ENCODE data around the gene MBOAT7. TPM values are rescaled to one million over a fixed set of nuclear protein-coding genes. Genes with fewer than 3 reads are reported as not detected.

Gene MBOAT7
- polyA plus RNA-seq, 1 donor (not counting 4 experiments of a cell fraction or from before 2014, with no cell fraction given) = 41.3 TPM

DNA sequence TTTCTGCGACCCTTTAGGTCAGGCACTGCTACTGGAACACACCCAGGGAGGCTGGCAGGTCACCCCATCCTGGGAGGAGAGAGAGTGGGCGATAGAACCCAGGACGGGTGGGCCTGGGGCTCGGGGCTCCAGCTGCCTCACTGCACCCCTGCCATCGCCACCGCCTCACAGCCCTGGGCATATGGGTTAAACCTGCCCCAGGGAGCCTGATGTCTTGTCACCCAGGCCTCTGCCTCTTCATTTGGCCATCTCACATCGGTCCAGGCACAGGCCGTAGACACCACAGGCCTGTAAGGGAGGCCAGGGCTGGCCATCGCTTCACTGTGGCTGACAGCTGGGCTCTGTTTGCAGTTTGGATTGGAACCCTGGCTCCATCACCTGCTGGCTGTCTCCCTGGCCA is 63.7 kb downstream of the MBOAT7 start:
- no peaks in the 10 kb centered on the region for H3K9me3 ChIP-seq (ENCODE audit: control insufficient read depth, low read depth, low read length)
- peaks cover 40 to 57% of the 10 kb centered on the region in 2 experiments for H3K36me3 ChIP-seq (ENCODE audit: control insufficient read depth in 2 of 2, extremely low read depth in 1 of 2, insufficient read depth in 2 of 2, low read length in 2 of 2)
- no peak overlapping the region for H3K27ac ChIP-seq (ENCODE audit: control insufficient read depth, insufficient read depth, low read length)
- no peaks in the 10 kb centered on the region for H4K20me1 ChIP-seq (ENCODE audit: control insufficient read depth, extremely low read depth, insufficient read depth, low read length)
- H3K27me3 ChIP-seq (ENCODE audit: control insufficient read depth, extremely low read depth, insufficient read depth, low read length) = no peaks in the 10 kb centered on the region
- FAIRE-seq (no peak), DNase-seq (ENCODE audit: low read depth, low spot score) (no peak)
- H3K9ac ChIP-seq (ENCODE audit: control insufficient read depth, extremely low read depth, insufficient read depth, low read length) = no peak overlapping the region
- no peaks in the 10 kb centered on the region for H3K9me1 ChIP-seq (ENCODE audit: control insufficient read depth, extremely low read depth, insufficient read depth, low read length)
- H3K4me2 ChIP-seq (ENCODE audit: control insufficient read depth, extremely low read depth, insufficient read depth, low read depth, low read length) = no peak overlapping the region
- no peaks in the 10 kb centered on the region for H3K79me2 ChIP-seq (ENCODE audit: control insufficient read depth, insufficient read depth, low read length)
- TF ChIP-seq, protein P1, sequence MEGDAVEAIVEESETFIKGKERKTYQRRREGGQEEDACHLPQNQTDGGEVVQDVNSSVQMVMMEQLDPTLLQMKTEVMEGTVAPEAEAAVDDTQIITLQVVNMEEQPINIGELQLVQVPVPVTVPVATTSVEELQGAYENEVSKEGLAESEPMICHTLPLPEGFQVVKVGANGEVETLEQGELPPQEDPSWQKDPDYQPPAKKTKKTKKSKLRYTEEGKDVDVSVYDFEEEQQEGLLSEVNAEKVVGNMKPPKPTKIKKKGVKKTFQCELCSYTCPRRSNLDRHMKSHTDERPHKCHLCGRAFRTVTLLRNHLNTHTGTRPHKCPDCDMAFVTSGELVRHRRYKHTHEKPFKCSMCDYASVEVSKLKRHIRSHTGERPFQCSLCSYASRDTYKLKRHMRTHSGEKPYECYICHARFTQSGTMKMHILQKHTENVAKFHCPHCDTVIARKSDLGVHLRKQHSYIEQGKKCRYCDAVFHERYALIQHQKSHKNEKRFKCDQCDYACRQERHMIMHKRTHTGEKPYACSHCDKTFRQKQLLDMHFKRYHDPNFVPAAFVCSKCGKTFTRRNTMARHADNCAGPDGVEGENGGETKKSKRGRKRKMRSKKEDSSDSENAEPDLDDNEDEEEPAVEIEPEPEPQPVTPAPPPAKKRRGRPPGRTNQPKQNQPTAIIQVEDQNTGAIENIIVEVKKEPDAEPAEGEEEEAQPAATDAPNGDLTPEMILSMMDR (optimal IDR thresholded peaks at IDR 0.05 in 1 of 3, IDR thresholded peaks at IDR 0.05 in 1 of 3, conservative IDR thresholded peaks at IDR 0.05 in 1 of 3; ENCODE audit: extremely low read depth in 1 of 3, insufficient read depth in 2 of 3, low read length in 3 of 3) = no peak
- TF ChIP-seq EZH2 (IDR thresholded peaks at IDR 0.05; ENCODE audit: low read length) = no peak
- dilution Hi-C loops (cut with MboI; ENCODE audit: extremely low pct_ligation_motif_present, low sequenced_read_pairs) = no loop called here
- H2AFZ ChIP-seq (ENCODE audit: control insufficient read depth, low read length) = no peak overlapping the region
- H3K4me3 ChIP-seq (ENCODE audit: control insufficient read depth in 2 of 3, extremely low read depth in 1 of 3, insufficient read depth in 2 of 3, low read depth in 1 of 3, low read length in 3 of 3) = no peak overlapping the region
- no peaks in the 10 kb centered on the region for H3K4me1 ChIP-seq (ENCODE audit: control insufficient read depth, extremely low read depth, insufficient read depth, low read length)

DNA sequence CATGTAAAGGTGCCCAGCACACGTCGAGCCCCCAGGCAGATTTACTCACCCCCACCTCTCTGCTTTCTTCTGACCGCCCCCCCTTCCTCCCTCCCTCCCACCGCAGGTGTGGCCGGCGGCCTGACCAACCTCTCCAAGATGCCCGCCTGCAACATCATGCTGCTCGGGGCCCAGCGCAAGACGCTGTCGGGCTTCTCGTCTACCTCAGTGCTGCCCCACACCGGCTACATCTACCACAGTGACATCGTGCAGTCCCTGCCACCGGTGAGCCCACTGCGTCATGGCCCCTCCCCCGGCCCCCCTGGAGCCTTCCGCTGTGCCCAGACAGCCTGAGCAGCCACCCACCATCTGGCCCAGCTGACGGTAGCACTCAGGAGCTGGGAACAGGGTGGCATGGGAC is 65.0 kb downstream of the MBOAT7 start:
- FAIRE-seq = no peak

More for the DNA sequence above, 65.0 kb downstream of the MBOAT7 start:
- Histone ChIP-seq H3K4me2 (ENCODE audit: control insufficient read depth, extremely low read depth, insufficient read depth, low read depth, low read length) (no peak overlapping the region), H4K20me1 (ENCODE audit: control insufficient read depth, extremely low read depth, insufficient read depth, low read length) (no peaks in the 10 kb centered on the region), H3K27me3 (ENCODE audit: control insufficient read depth, extremely low read depth, insufficient read depth, low read length) (no peaks in the 10 kb centered on the region), H3K9ac (ENCODE audit: control insufficient read depth, extremely low read depth, insufficient read depth, low read length) (no peak overlapping the region), H3K27ac (ENCODE audit: control insufficient read depth, insufficient read depth, low read length) (no peak overlapping the region), H2AFZ (ENCODE audit: control insufficient read depth, low read length) (no peak overlapping the region), H3K9me1 (ENCODE audit: control insufficient read depth, extremely low read depth, insufficient read depth, low read length) (no peaks in the 10 kb centered on the region), H3K4me3 (ENCODE audit: control insufficient read depth in 2 of 3, extremely low read depth in 1 of 3, insufficient read depth in 2 of 3, low read depth in 1 of 3, low read length in 3 of 3) (no peak overlapping the region), H3K4me1 (ENCODE audit: control insufficient read depth, extremely low read depth, insufficient read depth, low read length) (no peaks in the 10 kb centered on the region), H3K9me3 (ENCODE audit: control insufficient read depth, low read depth, low read length) (no peaks in the 10 kb centered on the region), H3K79me2 (ENCODE audit: control insufficient read depth, insufficient read depth, low read length) (no peaks in the 10 kb centered on the region), H3K36me3 (ENCODE audit: control insufficient read depth in 2 of 2, extremely low read depth in 1 of 2, insufficient read depth in 2 of 2, low read length in 2 of 2) (peaks cover 37 to 60% of the 10 kb centered on the region in 2 experiments)
- DNase-seq (ENCODE audit: low read depth, low spot score) = no peak
- dilution Hi-C loops (cut with MboI; ENCODE audit: extremely low pct_ligation_motif_present, low sequenced_read_pairs) = no loop called here
- TF ChIP-seq, protein P1 (optimal IDR thresholded peaks at IDR 0.05 in 1 of 3, IDR thresholded peaks at IDR 0.05 in 1 of 3, conservative IDR thresholded peaks at IDR 0.05 in 1 of 3; ENCODE audit: extremely low read depth in 1 of 3, insufficient read depth in 2 of 3, low read length in 3 of 3) = no peak
- TF ChIP-seq EZH2 (IDR thresholded peaks at IDR 0.05; ENCODE audit: low read length) = no peak

All from keratinocyte (primary cell).